Melanocyte of skin (primary cell): ENCODE data around the gene ZNF711. TPM values are rescaled to one million over a fixed set of nuclear protein-coding genes. Genes with fewer than 3 reads are reported as not detected.

ENCODE experiments used
- total RNA-seq, 2 donors: library from RNA; depleted of rRNA; stranded (reverse); fragments of >200 nt; gene quantifications; 2 replicates each; pipeline ENCODE4 v1.2.3, GENCODE V29; 2012

ZNF711 gene
- total RNA-seq: under 1 TPM; 0.33 to 0.34 TPM

DNA sequence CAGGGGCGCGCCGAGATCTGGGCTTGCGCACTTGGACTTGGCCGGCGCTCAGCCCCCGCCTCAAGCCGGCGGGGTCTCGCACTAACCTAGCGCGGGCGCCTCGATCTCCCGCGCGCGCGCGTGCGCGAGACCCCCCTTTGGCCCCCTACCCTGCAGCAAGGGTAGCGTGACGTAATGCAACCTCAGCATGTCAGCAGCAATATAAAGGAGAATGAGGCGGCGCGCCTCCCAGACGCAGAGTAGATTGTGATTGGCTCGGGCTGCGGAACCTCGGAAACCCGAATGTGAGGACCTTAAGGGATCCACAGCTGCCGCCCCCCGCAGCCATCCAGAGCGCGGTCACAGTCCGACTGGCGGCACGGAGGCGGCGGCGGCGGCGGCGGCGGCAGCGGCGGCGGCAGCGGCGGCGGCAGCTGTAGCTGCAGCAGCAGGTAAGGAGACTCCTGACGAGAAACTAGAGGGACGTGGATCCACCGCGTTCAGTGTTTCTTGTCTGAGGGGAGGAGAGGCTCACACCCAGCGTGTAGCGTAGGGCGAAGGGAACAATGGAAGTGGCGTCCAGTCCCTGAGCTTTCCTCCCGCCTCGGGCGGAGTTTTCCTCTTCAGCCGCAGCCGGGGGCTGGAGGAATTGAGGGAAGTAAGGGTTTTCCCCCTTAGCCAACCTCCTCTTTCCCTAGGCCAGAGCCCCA, at the start of gene ZNF711, which contains the start of gene SATL1:
Gene ZNF711 (plus strand): TSS at position 231 of the 689 bp plus-strand sequence. CDS start 3,582 bp downstream, outside the sequence.
Gene SATL1 (minus strand): TSS at position 19 of the 689 bp plus-strand sequence. CDS start 134,811 bp downstream, outside the sequence.

Other genes starting within 250 kb of the ZNF711 start
- gene APOOL, start 240.1 kb upstream of the ZNF711 start, total RNA-seq: 1 to 10 TPM; 8.3 to 8.7 TPM
- not detected for gene SATL1, start 212 bp upstream of the ZNF711 start, total RNA-seq
- under 1 TPM in 1 of 2 donors, not detected in 1; under 0.01 TPM for gene POF1B, start 135.7 kb downstream of the ZNF711 start, total RNA-seq